ENCODE data around the gene DIAPH2. TPM values are rescaled to one million over a fixed set of nuclear protein-coding genes. Genes with fewer than 3 reads are reported as not detected.

The DIAPH2 gene
- total RNA-seq, 2 donors from 2014 or later: 42.4 to 66.0 TPM

DNA sequence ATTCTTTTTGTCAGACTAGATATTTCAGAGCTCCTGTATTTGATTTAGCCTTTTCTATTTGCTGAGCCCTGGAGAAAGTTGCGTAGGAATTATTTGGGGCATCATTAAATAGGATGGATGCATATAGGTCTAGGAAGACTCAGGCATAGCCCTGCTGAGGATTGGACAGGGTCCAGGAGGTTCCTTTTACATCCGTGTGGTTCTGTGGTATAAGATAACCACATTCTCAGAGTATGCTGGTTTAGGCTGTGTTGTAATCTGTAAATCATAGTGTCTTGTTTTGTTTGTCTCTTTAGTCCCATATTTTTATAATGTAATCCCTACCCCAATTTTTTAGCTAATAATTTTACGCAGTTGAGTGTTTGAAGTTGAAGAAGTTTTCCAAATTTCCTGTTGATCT, 712.7 kb downstream of the DIAPH2 start:
- ATAC-seq (ENCODE audit: insufficient number of reproducible peaks, low FRiP score, low read depth) (no peak), DNase-seq (ENCODE audit: low spot score) (no peak)
- no peaks in the 10 kb centered on the region for H3K27me3 ChIP-seq (replicated peaks; ENCODE audit: insufficient read depth)
- no peaks in the 10 kb centered on the region for H3K4me1 ChIP-seq (ENCODE audit: control insufficient read depth in 1 of 2, low read depth in 2 of 2)
- H3K36me3 ChIP-seq: no peaks in the 10 kb centered on the region
- no peak overlapping the region for H3K4me3 ChIP-seq
- no peak overlapping the region for H3K27ac ChIP-seq
- TF ChIP-seq, protein P1, sequence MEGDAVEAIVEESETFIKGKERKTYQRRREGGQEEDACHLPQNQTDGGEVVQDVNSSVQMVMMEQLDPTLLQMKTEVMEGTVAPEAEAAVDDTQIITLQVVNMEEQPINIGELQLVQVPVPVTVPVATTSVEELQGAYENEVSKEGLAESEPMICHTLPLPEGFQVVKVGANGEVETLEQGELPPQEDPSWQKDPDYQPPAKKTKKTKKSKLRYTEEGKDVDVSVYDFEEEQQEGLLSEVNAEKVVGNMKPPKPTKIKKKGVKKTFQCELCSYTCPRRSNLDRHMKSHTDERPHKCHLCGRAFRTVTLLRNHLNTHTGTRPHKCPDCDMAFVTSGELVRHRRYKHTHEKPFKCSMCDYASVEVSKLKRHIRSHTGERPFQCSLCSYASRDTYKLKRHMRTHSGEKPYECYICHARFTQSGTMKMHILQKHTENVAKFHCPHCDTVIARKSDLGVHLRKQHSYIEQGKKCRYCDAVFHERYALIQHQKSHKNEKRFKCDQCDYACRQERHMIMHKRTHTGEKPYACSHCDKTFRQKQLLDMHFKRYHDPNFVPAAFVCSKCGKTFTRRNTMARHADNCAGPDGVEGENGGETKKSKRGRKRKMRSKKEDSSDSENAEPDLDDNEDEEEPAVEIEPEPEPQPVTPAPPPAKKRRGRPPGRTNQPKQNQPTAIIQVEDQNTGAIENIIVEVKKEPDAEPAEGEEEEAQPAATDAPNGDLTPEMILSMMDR (IDR thresholded peaks at IDR 0.05): no peak
- H3K9me3 ChIP-seq: no peaks in the 10 kb centered on the region

DNA sequence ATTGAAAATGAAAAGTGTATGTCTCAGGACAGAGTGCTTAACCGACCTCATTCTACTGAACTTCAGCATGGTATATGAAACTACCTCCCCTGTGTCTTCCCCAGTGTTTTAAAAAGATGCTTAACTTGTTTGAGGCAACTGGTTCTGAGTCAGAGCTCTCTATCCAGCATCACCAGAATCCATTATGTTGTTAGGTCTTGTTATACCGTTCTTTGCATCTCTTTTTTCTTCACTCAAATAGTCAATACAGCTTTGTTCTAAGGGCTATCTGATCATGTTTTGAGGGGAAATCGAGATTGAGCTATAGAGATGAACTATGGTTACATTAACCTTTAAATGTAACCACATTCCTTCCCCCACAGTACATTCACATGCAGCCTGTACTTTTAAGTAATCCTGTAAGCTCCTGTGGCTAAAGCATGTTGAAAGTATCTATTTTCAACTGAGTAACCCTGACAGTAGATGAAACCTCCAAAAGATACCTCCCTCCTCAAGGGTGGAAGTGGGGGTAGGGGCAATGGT, 713.4 kb downstream of the DIAPH2 start:
- H3K36me3 ChIP-seq: no peaks in the 10 kb centered on the region
- ATAC-seq (ENCODE audit: insufficient number of reproducible peaks, low FRiP score, low read depth): no peak
- no peak overlapping the region for H3K27ac ChIP-seq
- no peaks in the 10 kb centered on the region for H3K4me1 ChIP-seq (ENCODE audit: control insufficient read depth in 1 of 2, low read depth in 2 of 2)
- H3K9me3 ChIP-seq: no peaks in the 10 kb centered on the region
- TF ChIP-seq, protein P1 (IDR thresholded peaks at IDR 0.05): no peak
- DNase-seq (ENCODE audit: low spot score): no peak
- H3K27me3 ChIP-seq (replicated peaks; ENCODE audit: insufficient read depth): no peaks in the 10 kb centered on the region
- no peak overlapping the region for H3K4me3 ChIP-seq

DNA sequence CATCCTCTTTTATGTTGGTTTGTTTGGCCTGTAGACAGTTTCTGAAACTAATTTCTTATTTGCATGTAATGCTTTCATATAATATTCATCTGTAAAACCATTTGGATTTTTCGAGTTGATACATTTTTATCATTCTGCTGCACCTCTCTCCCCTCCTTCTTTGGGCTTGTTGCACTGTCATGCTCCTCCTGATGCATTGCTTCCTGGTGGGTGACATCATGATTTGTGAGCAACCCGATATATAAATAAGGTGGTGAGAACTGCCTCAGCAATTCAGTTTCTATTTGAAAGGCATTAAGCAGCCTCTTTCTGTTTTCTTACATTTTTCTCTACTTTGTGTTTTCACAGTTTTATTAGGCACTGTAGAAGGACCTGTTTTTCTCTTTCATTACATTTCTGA, 714.8 kb downstream of the DIAPH2 start:
- Histone ChIP-seq H3K9me3 (no peaks in the 10 kb centered on the region), H3K27me3 (replicated peaks; ENCODE audit: insufficient read depth) (no peaks in the 10 kb centered on the region), H3K4me1 (ENCODE audit: control insufficient read depth in 1 of 2, low read depth in 2 of 2) (no peaks in the 10 kb centered on the region), H3K36me3 (no peaks in the 10 kb centered on the region), H3K4me3 (no peak overlapping the region), H3K27ac (no peak overlapping the region)
- DNase-seq (ENCODE audit: low spot score): no peak
- TF ChIP-seq, protein P1 (IDR thresholded peaks at IDR 0.05): no peak
- no peak for ATAC-seq (ENCODE audit: insufficient number of reproducible peaks, low FRiP score, low read depth)

DNA sequence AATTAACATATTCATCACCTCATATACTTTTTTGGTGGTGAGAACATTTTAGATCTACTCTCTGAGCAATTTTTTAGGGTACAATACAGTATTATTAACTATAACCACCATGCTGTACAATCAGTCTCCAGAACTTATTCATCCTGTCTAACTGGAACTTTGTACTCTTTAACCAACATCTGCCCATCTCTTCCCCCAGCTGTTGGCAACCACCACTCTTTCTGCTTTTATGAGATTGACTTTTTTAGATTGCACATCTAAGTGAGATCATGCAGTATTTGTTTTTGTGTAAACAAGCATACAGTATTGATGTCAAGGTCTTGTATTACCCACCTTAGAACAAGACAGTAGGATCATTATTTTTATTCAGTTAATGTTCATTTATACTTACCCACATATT, 715.9 kb downstream of the DIAPH2 start:
- H3K9me3 ChIP-seq: no peaks in the 10 kb centered on the region
- no peak overlapping the region for H3K4me3 ChIP-seq
- no peaks in the 10 kb centered on the region for H3K27me3 ChIP-seq (replicated peaks; ENCODE audit: insufficient read depth)
- no peaks in the 10 kb centered on the region for H3K4me1 ChIP-seq (ENCODE audit: control insufficient read depth in 1 of 2, low read depth in 2 of 2)
- no peaks in the 10 kb centered on the region for H3K36me3 ChIP-seq
- TF ChIP-seq, protein P1 (IDR thresholded peaks at IDR 0.05): no peak
- DNase-seq (ENCODE audit: low spot score) (no peak), ATAC-seq (ENCODE audit: insufficient number of reproducible peaks, low FRiP score, low read depth) (no peak)
- H3K27ac ChIP-seq: no peak overlapping the region

DNA sequence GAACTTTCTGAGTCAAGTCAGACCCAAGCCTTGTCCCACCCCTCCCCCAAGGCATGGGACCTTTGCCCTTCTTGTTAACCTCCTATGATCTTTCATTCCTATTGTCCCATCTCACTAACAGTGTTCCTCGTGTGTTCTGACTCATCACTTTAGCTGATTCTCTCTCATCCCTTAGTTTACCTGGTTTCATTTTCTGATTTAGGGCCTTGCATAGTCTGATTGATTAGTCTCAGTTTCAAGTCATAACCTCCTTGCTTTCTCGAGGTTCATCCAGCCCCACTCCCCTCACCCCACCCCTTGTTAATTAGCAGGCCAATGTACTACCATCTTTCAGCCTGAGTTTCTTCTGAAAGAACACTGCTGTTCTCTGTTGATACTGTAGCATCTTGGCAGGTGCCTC, 716.5 kb downstream of the DIAPH2 start:
- Histone ChIP-seq H3K4me3 (no peak overlapping the region), H3K36me3 (no peaks in the 10 kb centered on the region), H3K4me1 (ENCODE audit: control insufficient read depth in 1 of 2, low read depth in 2 of 2) (no peaks in the 10 kb centered on the region), H3K27me3 (replicated peaks; ENCODE audit: insufficient read depth) (no peaks in the 10 kb centered on the region), H3K9me3 (no peaks in the 10 kb centered on the region), H3K27ac (no peak overlapping the region)
- TF ChIP-seq, protein P1 (IDR thresholded peaks at IDR 0.05): no peak
- ATAC-seq (ENCODE audit: insufficient number of reproducible peaks, low FRiP score, low read depth): no peak
- no peak for DNase-seq (ENCODE audit: low spot score)
